Smooth muscle cell (in vitro differentiated cells): ENCODE measurements around the gene RNASE11. TPM values are rescaled to one million over a fixed set of nuclear protein-coding genes. Genes with fewer than 3 reads are reported as not detected.
"Not testable (repeated sequence)": the region's sequence is repeated elsewhere in the genome, so short reads cannot be mapped to it uniquely, and the experiment has no call there.

ENCODE experiments used
- DNase-seq: peaks from one replicate; lab custom pipeline; 2025; ENCODE audit not compliant: unreplicated experiment; lab: John Stamatoyannopoulos, UW
- H2AFZ ChIP-seq: fragments of 200-600 bp; sonication (generic); 2 replicates; pipeline ENCODE4 v1.6.0; 2016; ENCODE audit warnings: antibody characterized with exemption, low read depth, mild to moderate bottlenecking
- H3F3A ChIP-seq: fragments of 200-600 bp; sonication (generic); 2 replicates; pipeline ENCODE4 v1.6.0; 2017; ENCODE audit warnings: antibody characterized with exemption, low read depth
- H3K27ac ChIP-seq: fragments of 200-600 bp; sonication (generic); 2 replicates; pipeline ENCODE4 v1.5.1; 2016; ENCODE audit warnings: low read depth, mild to moderate bottlenecking
- H3K27me3 ChIP-seq: fragments of 200-600 bp; sonication (generic); 2 replicates; pipeline ENCODE4 v1.6.1; 2016; ENCODE audit warnings: low read depth, mild to moderate bottlenecking
- H3K36me3 ChIP-seq: fragments of 200-600 bp; sonication (generic); 2 replicates; pipeline ENCODE4 v1.5.1; 2016; ENCODE audit warnings: low read depth
- H3K4me1 ChIP-seq: fragments of 200-600 bp; sonication (generic); 2 replicates; pipeline ENCODE4 v1.5.1; 2016; ENCODE audit warnings: low read depth
- H3K4me2 ChIP-seq: fragments of 200-600 bp; sonication (generic); 2 replicates; pipeline ENCODE4 v1.6.0; 2016; ENCODE audit warnings: mild to moderate bottlenecking
- H3K4me3 ChIP-seq: fragments of 200-600 bp; sonication (generic); 2 replicates; pipeline ENCODE4 v1.5.1; 2016; ENCODE audit warnings: mild to moderate bottlenecking
- H3K79me2 ChIP-seq: fragments of 200-600 bp; sonication (generic); 2 replicates; pipeline ENCODE4 v1.6.0; 2016; ENCODE audit warnings: low read depth, mild to moderate bottlenecking
- H3K9ac ChIP-seq: fragments of 200-600 bp; sonication (generic); 2 replicates; pipeline ENCODE4 v1.6.0; 2016; ENCODE audit warnings: low read depth
- H3K9me3 ChIP-seq: fragments of 200-600 bp; sonication (generic); replicated peaks from 2 replicates; pipeline ENCODE4 v1.5.1; 2016; ENCODE audit warnings: low read depth
- H4K20me1 ChIP-seq: fragments of 200-600 bp; sonication (generic); 2 replicates; pipeline ENCODE4 v1.6.0; 2016; ENCODE audit warnings: low read depth
- WGBS: methylation state at CpG from one replicate; pipeline ENCODE4 v1.1.7; 2016; ENCODE audit warnings: low lambda C conversion rate; 5-methylcytosine and 5-hydroxymethylcytosine counted together
- polyA plus RNA-seq: library from polyadenylated mRNA; unstranded; fragments of >200 nt; fragmentation: Nextera tagmentation; extraction: Ambion mirVana; gene quantifications from 2 replicates; pipeline ENCODE4 v1.2.1, GENCODE V29; 2016
- total RNA-seq: library from RNA; depleted of rRNA; stranded (reverse); fragments of >200 nt; gene quantifications from 2 replicates; pipeline ENCODE4 v1.2.3, GENCODE V29; 2014
- TF ChIP-seq, protein P1 (sequence below): fragments of 200-600 bp; sonication (generic); IDR thresholded peaks from 2 replicates; pipeline ENCODE4 v1.5.1; 2017; ENCODE audit warnings: borderline replicate concordance, mild to moderate bottlenecking, antibody characterized with exemption; ENCODE audit not compliant: insufficient read depth, poor library complexity, severe bottlenecking

The RNASE11 gene
- total and polyA plus RNA-seq, 2 experiments from 2014 or later = not detected

DNA sequence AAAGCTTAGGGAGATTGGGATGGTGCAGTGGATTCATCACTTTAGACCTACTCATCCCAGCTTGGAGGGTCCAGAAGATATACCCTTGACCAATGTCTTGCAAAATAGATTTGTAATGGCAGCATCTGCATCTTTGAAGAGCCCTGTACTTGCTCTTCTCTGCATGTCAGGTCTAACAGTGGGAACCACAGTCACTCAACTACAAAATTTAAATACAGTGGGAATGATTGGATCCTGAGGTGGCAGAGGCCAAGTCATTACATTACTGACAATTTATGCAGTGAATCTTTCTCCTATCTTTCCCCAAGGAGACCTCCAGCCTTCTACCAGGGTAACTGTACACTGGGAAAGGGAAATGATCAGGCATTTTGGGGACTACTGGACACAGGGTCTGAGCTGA is 18.7 kb downstream of the RNASE11 start:
- H3K27ac ChIP-seq = no peak overlapping the region
- no peak overlapping the region for H3K9ac ChIP-seq
- DNase-seq = no peak
- H3K27me3 ChIP-seq = no peaks in the 10 kb centered on the region
- H3F3A ChIP-seq = no peaks in the 10 kb centered on the region
- no peaks in the 10 kb centered on the region for H3K79me2 ChIP-seq
- H3K4me1 ChIP-seq = no peaks in the 10 kb centered on the region
- TF ChIP-seq, protein P1, sequence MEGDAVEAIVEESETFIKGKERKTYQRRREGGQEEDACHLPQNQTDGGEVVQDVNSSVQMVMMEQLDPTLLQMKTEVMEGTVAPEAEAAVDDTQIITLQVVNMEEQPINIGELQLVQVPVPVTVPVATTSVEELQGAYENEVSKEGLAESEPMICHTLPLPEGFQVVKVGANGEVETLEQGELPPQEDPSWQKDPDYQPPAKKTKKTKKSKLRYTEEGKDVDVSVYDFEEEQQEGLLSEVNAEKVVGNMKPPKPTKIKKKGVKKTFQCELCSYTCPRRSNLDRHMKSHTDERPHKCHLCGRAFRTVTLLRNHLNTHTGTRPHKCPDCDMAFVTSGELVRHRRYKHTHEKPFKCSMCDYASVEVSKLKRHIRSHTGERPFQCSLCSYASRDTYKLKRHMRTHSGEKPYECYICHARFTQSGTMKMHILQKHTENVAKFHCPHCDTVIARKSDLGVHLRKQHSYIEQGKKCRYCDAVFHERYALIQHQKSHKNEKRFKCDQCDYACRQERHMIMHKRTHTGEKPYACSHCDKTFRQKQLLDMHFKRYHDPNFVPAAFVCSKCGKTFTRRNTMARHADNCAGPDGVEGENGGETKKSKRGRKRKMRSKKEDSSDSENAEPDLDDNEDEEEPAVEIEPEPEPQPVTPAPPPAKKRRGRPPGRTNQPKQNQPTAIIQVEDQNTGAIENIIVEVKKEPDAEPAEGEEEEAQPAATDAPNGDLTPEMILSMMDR = no peak
- no peak overlapping the region for H3K4me2 ChIP-seq
- H3K9me3 ChIP-seq = no peaks in the 10 kb centered on the region
- H4K20me1 ChIP-seq = no peaks in the 10 kb centered on the region
- H3K4me3 ChIP-seq = no peak overlapping the region
- H2AFZ ChIP-seq = no peak overlapping the region
- H3K36me3 ChIP-seq = no peaks in the 10 kb centered on the region

DNA sequence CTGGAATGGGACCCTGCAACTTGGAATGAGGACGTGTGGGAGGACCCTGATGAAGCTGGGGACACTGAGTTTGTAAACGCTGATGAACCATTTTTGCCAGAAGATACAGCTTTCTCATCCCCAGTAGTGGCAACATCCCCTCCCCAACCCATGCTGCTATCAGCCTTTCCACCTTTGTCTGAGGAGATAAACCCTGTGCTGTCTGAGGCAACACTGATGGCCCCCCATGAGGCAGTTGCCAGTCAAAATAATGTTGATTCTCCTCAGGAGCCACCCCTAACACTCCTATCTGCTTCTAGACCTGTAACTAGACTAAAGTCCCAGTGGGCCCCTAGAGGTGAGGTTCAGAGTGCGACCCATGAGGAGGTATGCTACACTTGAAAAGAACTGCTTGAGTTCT is 19.4 kb downstream of the RNASE11 start:
- H2AFZ ChIP-seq = no peak overlapping the region
- DNase-seq = no peak
- H3K27me3 ChIP-seq = no peaks in the 10 kb centered on the region
- 91% methylated on average over 3 of the region's 3 CpGs for WGBS
- no peak overlapping the region for H3K27ac ChIP-seq
- no peaks in the 10 kb centered on the region for H4K20me1 ChIP-seq
- no peak overlapping the region for H3K4me3 ChIP-seq
- no peak overlapping the region for H3K9ac ChIP-seq
- no peaks in the 10 kb centered on the region for H3K4me1 ChIP-seq
- no peaks in the 10 kb centered on the region for H3F3A ChIP-seq
- no peaks in the 10 kb centered on the region for H3K9me3 ChIP-seq
- H3K4me2 ChIP-seq = no peak overlapping the region
- no peaks in the 10 kb centered on the region for H3K79me2 ChIP-seq
- no peaks in the 10 kb centered on the region for H3K36me3 ChIP-seq
- TF ChIP-seq, protein P1 = no peak

DNA sequence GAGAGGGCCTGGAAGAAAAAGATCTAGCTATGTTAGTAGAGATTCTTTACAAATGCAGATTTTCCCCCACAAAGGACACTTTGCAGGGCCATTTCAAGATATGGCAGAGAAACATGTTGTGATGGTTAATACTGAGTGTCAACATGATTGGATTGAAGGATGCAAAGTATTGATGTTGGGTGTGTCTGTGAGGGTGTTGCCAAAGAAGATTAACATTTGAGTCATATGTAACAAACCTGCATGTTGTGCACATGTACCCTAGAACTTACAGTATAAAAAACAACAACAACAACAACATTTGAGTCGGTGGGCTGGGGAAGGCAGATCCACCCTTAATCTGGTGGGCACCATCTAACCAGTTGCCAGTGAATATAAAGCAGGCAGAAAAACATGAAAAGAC is 20.6 kb downstream of the RNASE11 start:
- not testable (repeated sequence) for H3K9ac ChIP-seq, H4K20me1 ChIP-seq, DNase-seq, H2AFZ ChIP-seq, H3K27me3 ChIP-seq, H3K4me3 ChIP-seq, H3K4me1 ChIP-seq, H3K9me3 ChIP-seq, H3K4me2 ChIP-seq, H3K27ac ChIP-seq, H3K79me2 ChIP-seq, H3K36me3 ChIP-seq, H3F3A ChIP-seq
- WGBS = 94% methylated on average over 1 of the region's 1 CpG

DNA sequence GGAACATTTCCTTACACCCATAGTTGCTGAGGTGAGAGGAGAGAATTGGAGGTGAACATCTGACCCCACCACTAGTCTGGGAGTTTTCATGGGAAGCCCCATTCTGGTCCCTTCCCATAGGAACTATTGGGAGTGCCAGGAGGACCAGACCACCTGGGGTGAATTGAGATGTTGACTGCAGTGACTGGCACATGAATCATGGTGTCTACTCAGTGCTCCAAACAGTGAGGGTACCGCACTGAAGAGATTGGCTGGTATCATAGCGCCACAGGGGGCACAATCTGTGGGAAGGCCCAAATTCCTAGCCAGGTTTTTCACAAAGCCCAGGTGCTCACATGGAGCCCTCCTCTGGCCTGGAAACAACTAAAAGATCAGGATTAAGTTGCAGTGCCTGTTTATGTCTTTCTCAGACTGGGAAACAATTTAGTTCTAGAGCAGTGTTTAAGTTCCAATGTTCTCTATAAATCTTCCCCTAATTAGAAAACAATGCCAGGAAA is 23.3 kb downstream of the RNASE11 start:
- WGBS = 83% methylated on average over 2 of the region's 2 CpGs
- no peak overlapping the region for H3K27ac ChIP-seq
- TF ChIP-seq, protein P1 = no peak

More for the DNA sequence above, 23.3 kb downstream of the RNASE11 start:
- no peaks in the 10 kb centered on the region for H3K9me3 ChIP-seq
- no peak overlapping the region for H2AFZ ChIP-seq
- H3K4me1 ChIP-seq = peaks cover 12% of the 10 kb centered on the region
- H3K79me2 ChIP-seq = no peaks in the 10 kb centered on the region
- H3K4me2 ChIP-seq = no peak overlapping the region
- no peaks in the 10 kb centered on the region for H3K36me3 ChIP-seq
- no peaks in the 10 kb centered on the region for H3K27me3 ChIP-seq
- H3K9ac ChIP-seq = no peak overlapping the region
- DNase-seq = no peak
- H4K20me1 ChIP-seq = no peaks in the 10 kb centered on the region
- no peaks in the 10 kb centered on the region for H3F3A ChIP-seq
- no peak overlapping the region for H3K4me3 ChIP-seq
